GM12873 (cell line): ENCODE results near the gene RSPRY1.

ENCODE experiments used
- TF ChIP-seq, protein P1 (sequence below): IDR thresholded peaks from 2 replicates; pipeline ENCODE4 v1.5.1; 2012; ENCODE audit warnings: low read depth, mild to moderate bottlenecking, moderate library complexity, low read length, control low read depth; ENCODE audit not compliant: insufficient read depth; ENCODE audit errors: missing control alignments

Gene RSPRY1

DNA sequence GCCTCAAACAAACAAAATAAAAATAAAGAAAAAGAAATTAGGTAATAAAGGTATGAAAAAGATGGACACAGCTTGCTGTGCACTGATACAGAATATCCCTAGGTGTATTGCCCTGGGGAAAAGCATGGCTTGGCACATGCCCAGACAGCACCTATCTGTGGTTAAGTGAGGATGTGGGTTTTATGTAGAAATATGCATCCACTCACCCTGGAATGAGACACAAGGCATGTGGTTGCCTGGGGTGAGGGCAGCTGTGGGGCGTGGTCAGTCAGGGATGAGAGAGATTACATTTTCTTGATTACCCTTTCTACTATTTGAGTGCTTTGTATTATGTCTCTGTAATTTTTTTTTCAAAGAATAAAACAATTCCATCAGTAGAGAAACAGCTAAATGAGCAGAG, 91.5 kb downstream of the RSPRY1 start:
- TF ChIP-seq, protein P1, sequence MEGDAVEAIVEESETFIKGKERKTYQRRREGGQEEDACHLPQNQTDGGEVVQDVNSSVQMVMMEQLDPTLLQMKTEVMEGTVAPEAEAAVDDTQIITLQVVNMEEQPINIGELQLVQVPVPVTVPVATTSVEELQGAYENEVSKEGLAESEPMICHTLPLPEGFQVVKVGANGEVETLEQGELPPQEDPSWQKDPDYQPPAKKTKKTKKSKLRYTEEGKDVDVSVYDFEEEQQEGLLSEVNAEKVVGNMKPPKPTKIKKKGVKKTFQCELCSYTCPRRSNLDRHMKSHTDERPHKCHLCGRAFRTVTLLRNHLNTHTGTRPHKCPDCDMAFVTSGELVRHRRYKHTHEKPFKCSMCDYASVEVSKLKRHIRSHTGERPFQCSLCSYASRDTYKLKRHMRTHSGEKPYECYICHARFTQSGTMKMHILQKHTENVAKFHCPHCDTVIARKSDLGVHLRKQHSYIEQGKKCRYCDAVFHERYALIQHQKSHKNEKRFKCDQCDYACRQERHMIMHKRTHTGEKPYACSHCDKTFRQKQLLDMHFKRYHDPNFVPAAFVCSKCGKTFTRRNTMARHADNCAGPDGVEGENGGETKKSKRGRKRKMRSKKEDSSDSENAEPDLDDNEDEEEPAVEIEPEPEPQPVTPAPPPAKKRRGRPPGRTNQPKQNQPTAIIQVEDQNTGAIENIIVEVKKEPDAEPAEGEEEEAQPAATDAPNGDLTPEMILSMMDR = no peak

DNA sequence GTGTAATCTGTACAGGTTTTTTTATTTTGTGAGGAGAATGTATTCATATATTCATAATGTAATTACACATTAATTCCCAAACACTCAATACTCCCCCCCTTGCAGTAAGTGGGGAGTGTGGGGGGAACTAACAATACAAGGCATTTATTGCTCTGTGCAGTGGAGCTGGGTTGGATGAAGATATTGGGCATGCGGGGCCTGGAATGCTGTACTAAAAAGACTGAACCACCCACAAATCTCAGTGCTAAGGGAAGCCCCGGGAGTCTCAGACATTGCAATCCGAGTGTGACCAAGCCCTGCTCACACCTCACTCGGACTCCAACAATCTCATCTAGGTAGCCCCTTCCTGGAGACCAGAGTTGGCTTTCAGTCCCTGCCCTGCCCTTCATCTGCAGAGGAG, 92.4 kb downstream of the RSPRY1 start:
- TF ChIP-seq, protein P1 = no peak

DNA sequence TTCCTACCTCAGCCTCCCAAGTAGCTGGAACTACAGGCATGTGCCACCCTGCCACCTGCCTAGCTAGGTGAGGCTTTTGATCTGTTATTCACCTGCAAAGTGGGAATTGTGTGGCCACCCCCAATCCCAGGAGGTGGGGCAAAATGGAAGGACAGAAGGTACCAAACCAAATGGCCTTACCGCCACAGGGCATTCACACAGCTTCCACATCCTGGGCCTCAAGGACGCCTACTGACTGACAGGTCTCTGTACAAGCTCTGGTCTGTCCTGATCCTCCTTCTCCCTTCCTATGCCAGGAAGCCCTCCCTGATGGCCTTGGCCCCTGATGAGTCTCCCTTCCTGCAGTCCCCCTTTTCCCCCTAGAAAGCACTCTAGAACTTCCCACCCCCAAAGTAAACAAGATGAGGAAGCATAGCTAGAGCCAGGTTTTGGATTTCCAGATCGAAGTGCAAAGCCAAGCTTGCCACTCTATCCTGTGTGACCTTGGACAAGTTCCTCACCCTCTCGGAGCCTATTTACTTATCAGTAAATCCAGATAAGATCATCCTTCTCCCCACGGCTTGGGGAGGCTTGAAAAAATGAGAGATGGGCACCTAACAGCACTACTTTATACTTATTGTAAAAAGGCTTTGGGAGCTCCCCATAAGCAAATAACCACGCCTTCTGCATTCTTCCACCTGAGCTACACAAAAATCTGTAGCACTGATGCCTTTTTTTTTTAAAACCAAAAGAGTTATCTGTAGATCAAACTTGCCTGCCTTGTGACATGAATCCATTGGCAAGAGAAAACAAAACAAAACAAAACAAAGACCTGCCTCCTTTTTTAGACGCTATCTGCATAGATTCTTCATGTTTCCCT, 93.9 kb downstream of the RSPRY1 start:
- TF ChIP-seq, protein P1 = no peak

DNA sequence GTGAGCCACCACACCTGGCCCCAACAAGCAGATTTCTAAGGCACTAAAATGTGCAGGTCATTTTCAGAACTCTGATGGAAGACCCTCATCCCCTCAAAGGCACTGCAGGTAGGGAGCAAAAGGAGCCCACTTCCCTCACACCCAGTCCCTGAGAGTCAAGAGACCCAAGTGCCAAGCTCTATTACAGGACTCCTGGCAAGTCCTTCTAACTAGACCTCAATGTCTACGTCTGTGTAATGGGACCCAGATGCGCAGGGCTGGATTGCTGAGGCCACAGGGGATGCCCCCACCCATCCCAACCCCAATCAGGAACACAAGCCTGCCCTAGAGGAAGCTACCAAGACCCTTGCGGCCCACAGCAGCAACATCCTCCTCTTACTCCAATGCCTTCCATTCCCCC, 95.7 kb downstream of the RSPRY1 start:
- TF ChIP-seq, protein P1 = no peak

- TF ChIP-seq, protein P1 = no peak
These were observed 96.5 kb downstream of the RSPRY1 start for GRCh38 chr16:57282510-57283213.

- TF ChIP-seq, protein P1 = no peak
These were observed 97.3 kb downstream of the RSPRY1 start for GRCh38 chr16:57283214-57283958.

DNA sequence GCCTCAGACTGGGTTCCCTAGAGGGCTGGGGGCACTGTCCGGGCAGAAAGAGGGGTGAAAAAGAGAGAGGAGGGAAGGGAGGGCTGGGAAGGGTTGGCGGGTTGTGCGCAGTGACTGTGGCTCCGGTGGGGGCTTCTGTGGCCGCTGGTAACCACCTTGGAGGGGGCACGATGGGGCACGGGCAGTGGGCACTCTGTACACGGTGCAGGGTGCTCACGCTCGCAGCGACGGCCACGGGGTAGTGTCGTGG, 97.8 kb downstream of the RSPRY1 start:
- TF ChIP-seq, protein P1 = no peak
